OCI-LY1 (cell line): ENCODE results near the gene OPA1.

ENCODE experiments used
- H2AFZ ChIP-seq: fragments of 200-600 bp; sonication (generic), shearing (Covaris generic); 2 replicates; pipeline ENCODE4 v1.6.0; 2014; ENCODE audit warnings: antibody characterized with exemption, mild to moderate bottlenecking, low read length
- H3F3A ChIP-seq: fragments of 200-600 bp; sonication (generic), shearing (Covaris generic); 2 replicates; pipeline ENCODE4 v1.6.0; 2014; ENCODE audit warnings: mild to moderate bottlenecking, antibody characterized with exemption, low read length, moderate library complexity; ENCODE audit not compliant: insufficient read depth
- H3K27ac ChIP-seq: fragments of 200-600 bp; sonication (generic); 2 replicates; pipeline ENCODE4 v1.5.1; 2014; ENCODE audit warnings: low read length, mixed run types, mild to moderate bottlenecking, low read depth; ENCODE audit not compliant: poor library complexity, severe bottlenecking
- H3K27me3 ChIP-seq: fragments of 200-600 bp; sonication (generic); 2 replicates; pipeline ENCODE4 v1.6.0; 2014; ENCODE audit warnings: antibody characterized with exemption, mild to moderate bottlenecking, low read length, moderate library complexity; ENCODE audit not compliant: insufficient read depth
- H3K36me3 ChIP-seq: fragments of 200-600 bp; sonication (generic); 2 replicates; pipeline ENCODE4 v1.6.1; 2014; ENCODE audit warnings: mild to moderate bottlenecking, antibody characterized with exemption, low read length, moderate library complexity, mixed read lengths; ENCODE audit not compliant: insufficient read depth
- H3K4me1 ChIP-seq: fragments of 200-600 bp; sonication (generic); 2 replicates; pipeline ENCODE4 v1.5.1; 2014; ENCODE audit warnings: mild to moderate bottlenecking, low read length, moderate library complexity; ENCODE audit not compliant: insufficient read depth, severe bottlenecking
- H3K4me2 ChIP-seq: fragments of 200-600 bp; sonication (generic), shearing (Covaris generic); 2 replicates; pipeline ENCODE4 v1.6.1; 2014; ENCODE audit warnings: low read length
- H3K4me3 ChIP-seq: fragments of 200-600 bp; sonication (generic); 2 replicates; pipeline ENCODE4 v1.5.1; 2014; ENCODE audit warnings: low read length, low read depth, mild to moderate bottlenecking, mixed read lengths; ENCODE audit not compliant: poor library complexity, severe bottlenecking
- H3K79me2 ChIP-seq: fragments of 200-600 bp; shearing (Covaris generic); 2 replicates; pipeline ENCODE4 v1.6.1; 2016; ENCODE audit warnings: mixed run types, low read length, mixed read lengths; ENCODE audit not compliant: insufficient read depth
- H3K9ac ChIP-seq: fragments of 200-600 bp; sonication (generic), shearing (Covaris generic); 2 replicates; pipeline ENCODE4 v1.6.1; 2014; ENCODE audit warnings: mild to moderate bottlenecking, low read length, mixed read lengths
- H3K9me2 ChIP-seq: fragments of 200-600 bp; sonication (generic), shearing (Covaris generic); 2 replicates; pipeline ENCODE4 v1.6.1; 2014; ENCODE audit warnings: low read depth, mild to moderate bottlenecking, low read length, mixed read lengths
- H3K9me3 ChIP-seq: fragments of 200-600 bp; shearing (Covaris generic); 2 replicates; pipeline ENCODE4 v1.6.1; 2014; ENCODE audit warnings: low read length, mixed read lengths
- H4K20me1 ChIP-seq: fragments of 200-600 bp; sonication (generic), shearing (Covaris generic); 2 replicates; pipeline ENCODE4 v1.6.0; 2016; ENCODE audit warnings: mild to moderate bottlenecking, low read length; ENCODE audit not compliant: insufficient read depth
- CTCF ChIP-seq: fragments of 200-600 bp; sonication (generic), shearing (Covaris generic); IDR thresholded peaks from 2 replicates; pipeline ENCODE4 v1.5.1; 2017; ENCODE audit warnings: mild to moderate bottlenecking, antibody characterized with exemption, low read length, moderate library complexity, mixed read lengths
- EZH2 ChIP-seq: fragments of 200-600 bp; sonication (generic), shearing (Covaris generic); IDR thresholded peaks from 2 replicates; pipeline ENCODE4 v1.8.0; 2017; ENCODE audit warnings: borderline replicate concordance, mixed run types, mild to moderate bottlenecking, antibody characterized with exemption, low read length, moderate library complexity, mixed read lengths

Gene OPA1

GRCh38 chr3:193590088-193590856, 2.7 kb upstream of the OPA1 start:
- H3K9me3 ChIP-seq, result no peaks in the 10 kb centered on the region
- TF ChIP-seq CTCF, result no peak
- no peak for TF ChIP-seq EZH2
- H3K27me3 ChIP-seq, result no peaks in the 10 kb centered on the region
- H3K27ac ChIP-seq, result no peak overlapping the region
- no peaks in the 10 kb centered on the region for H4K20me1 ChIP-seq
- no peak overlapping the region for H3K4me3 ChIP-seq
- H3K4me1 ChIP-seq, result peaks cover 26% of the 10 kb centered on the region
- H3K9me2 ChIP-seq, result no peaks in the 10 kb centered on the region
- no peak overlapping the region for H3K9ac ChIP-seq
- no peak overlapping the region for H3K4me2 ChIP-seq
- H3K79me2 ChIP-seq, result peaks cover 21% of the 10 kb centered on the region
- no peaks in the 10 kb centered on the region for H3K36me3 ChIP-seq
- H3F3A ChIP-seq, result no peaks in the 10 kb centered on the region
- no peak overlapping the region for H2AFZ ChIP-seq

- H3K9ac ChIP-seq, result peak overlapping the region; percentile 84
- no peaks in the 10 kb centered on the region for H3K9me3 ChIP-seq
- H3K27me3 ChIP-seq, result no peaks in the 10 kb centered on the region
- no peaks in the 10 kb centered on the region for H3F3A ChIP-seq
- peaks cover 20% of the 10 kb centered on the region for H3K36me3 ChIP-seq
- H3K9me2 ChIP-seq, result no peaks in the 10 kb centered on the region
- H3K79me2 ChIP-seq, result peaks cover 47% of the 10 kb centered on the region
- peaks cover 30% of the 10 kb centered on the region for H3K4me1 ChIP-seq
- H4K20me1 ChIP-seq, result no peaks in the 10 kb centered on the region
- H3K27ac ChIP-seq, result peak overlapping the region; percentile 39
- peak overlapping the region; percentile 77 for H3K4me3 ChIP-seq
- peak overlapping the region; percentile 88 for H3K4me2 ChIP-seq
- TF ChIP-seq CTCF (no peak), EZH2 (no peak)
- no peak overlapping the region for H2AFZ ChIP-seq
These were observed 641 bp downstream of the OPA1 start for GRCh38 chr3:193593668-193594030.

- Histone ChIP-seq H3K4me2 (peak overlapping the region; percentile 88), H3K27ac (no peak overlapping the region)
These were observed 2.1 kb downstream of the OPA1 start for GRCh38 chr3:193594946-193595689.

More at GRCh38 chr3:193594946-193595689, 2.1 kb downstream of the OPA1 start:
- TF ChIP-seq CTCF (no peak), EZH2 (no peak)
- Histone ChIP-seq H3K9me3 (no peaks in the 10 kb centered on the region), H3K4me3 (peak overlapping the region; percentile 77), H3K4me1 (peaks cover 30% of the 10 kb centered on the region), H2AFZ (no peak overlapping the region), H4K20me1 (no peaks in the 10 kb centered on the region), H3F3A (no peaks in the 10 kb centered on the region), H3K9ac (no peak overlapping the region), H3K27me3 (no peaks in the 10 kb centered on the region), H3K79me2 (peaks cover 57% of the 10 kb centered on the region), H3K36me3 (peaks cover 25% of the 10 kb centered on the region), H3K9me2 (no peaks in the 10 kb centered on the region)
